DMS114 treated with DMSO at 0.1 percent for 48 hours (cell line): ENCODE data around the gene LTBP1.
"Not testable (repeated sequence)": the region's sequence is repeated elsewhere in the genome, so short reads cannot be mapped to it uniquely, and the experiment has no call there.

ENCODE experiments used
- DNase-seq: peaks from one replicate; lab custom pipeline; 2025; ENCODE audit not compliant: unreplicated experiment; lab: John Stamatoyannopoulos, UW

Gene LTBP1

DNA sequence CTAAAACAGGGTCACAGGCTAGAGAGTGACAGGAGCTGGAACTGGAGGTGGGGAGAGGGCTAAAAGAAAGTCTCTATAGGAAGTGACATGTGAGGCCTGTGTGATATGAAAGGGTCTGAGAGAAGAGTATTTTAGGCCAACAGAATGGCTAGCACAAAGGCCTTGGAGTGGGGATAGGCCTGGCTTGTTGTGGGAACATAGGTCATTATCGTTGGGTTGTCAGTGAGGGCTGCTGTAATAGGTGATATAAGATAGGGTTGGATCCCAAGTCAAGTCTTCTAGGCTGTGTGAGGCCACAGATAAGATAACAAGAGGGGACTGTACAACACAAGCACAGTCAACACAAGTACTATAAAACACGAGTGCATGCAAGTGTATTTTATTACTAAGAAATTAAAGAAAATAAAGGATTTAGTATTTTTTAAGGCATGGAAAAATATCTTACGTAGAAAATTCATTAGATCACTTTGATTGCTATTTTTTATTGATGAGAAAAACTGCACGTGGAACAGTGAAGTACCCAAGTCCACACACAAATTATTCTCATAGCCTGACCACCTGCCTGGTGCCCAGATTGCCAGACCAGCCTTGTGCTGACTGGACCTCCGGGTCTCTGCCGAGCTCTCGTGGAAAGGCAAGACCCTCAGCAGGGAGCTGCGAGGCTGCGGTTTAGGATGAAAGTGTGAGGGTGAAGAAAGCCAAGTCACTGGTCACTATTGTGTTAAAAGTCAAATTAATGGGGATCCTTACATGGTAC lies 14.1 kb downstream of the LTBP1 start:
- no peak for DNase-seq

DNA sequence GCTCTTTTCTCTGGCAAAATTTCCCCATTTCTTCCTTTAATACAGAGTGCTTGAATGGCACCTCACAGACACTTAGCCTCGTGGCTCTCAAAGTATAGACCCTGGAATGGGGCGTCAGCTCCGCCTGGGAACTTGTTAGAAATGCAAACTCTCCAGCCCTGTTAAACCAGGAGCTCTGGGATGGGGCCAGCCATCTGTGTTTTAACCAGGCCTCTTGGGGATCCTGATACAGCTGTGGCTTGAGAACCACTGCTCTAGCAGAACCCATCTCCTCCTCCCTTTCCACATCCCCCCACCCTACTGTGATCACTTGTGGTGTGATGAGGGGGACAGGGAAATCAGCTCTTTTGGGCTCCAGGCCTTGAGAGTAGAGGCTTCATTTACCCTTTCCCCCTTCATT lies 15.9 kb downstream of the LTBP1 start:
- no peak for DNase-seq

- DNase-seq = no peak
Measured at GRCh38 chr2:32963941-32964340, 17.2 kb downstream of the LTBP1 start.

DNA sequence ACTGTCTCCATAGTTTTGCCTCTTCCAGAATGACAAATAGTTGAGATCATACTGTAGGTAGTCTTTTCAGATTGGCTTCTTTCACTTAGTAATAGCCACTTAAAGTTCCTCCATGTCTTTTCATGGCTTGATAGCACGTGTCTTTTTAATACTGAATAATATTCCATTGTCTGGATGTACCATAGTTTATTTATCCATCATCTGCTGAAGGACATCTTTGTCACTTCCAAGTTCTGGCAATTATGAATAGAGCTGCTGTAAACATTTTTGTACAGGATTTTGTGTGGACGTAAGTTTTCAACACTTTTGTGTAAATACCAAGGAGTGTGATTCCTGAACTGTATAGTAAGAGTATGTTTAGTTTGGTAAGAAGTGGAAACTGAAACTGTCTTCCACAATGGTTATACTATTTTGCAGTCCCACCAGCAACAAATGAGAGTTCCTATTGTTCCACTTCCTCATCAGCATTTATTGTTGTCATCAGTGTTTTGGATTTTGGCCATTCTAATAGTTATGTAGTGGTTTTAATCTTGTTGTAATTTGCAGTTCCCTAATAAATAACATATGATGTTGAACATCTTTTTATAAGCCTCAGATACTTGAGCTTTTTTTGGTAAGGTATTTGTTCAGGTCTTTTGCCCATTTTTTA lies 18.9 kb downstream of the LTBP1 start:
- no peak for DNase-seq

DNA sequence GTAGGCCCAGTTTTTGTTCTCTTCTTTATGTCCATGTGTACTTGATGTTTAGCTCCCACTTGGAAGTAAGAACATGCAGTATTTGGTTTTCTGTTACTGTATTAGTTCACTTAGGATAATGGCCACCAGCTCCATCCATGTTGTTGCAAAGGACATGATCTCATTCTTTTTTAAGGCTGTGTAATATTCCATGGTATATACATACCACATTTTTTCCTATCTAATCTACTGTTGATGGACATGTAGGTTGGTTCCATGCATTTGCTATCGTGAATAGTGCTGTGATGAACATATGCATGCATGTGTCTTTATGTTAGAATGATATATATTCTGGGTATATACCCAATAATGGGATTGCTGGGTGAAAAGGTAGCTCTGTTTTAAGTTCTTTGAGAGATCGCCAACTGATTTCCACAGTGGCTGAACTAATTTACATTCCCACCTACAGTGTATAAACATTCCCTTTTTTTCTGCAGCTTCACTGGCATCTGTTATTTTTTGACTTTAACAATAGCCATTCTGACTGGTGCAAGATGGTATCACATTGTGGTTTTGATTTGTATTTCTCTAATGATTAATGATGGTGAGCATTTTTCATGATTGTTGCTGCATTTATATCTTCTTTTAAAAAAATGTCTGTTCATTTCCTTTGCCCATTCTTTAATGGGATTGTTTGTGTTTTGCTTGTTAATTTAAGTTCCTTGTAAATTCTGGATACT lies 22.9 kb downstream of the LTBP1 start:
- no peak for DNase-seq

GRCh38 chr2:32973772-32974171 lies 27.0 kb downstream of the LTBP1 start:
- not testable (repeated sequence) for DNase-seq

GRCh38 chr2:32976409-32977063 lies 29.8 kb downstream of the LTBP1 start:
- DNase-seq = no peak

GRCh38 chr2:32977228-32977758 lies 30.5 kb downstream of the LTBP1 start:
- no peak for DNase-seq

GRCh38 chr2:32981612-32982011 lies 34.9 kb downstream of the LTBP1 start:
- no peak for DNase-seq

- not testable (repeated sequence) for DNase-seq
Measured at GRCh38 chr2:32983193-32983924, 36.6 kb downstream of the LTBP1 start.

GRCh38 chr2:32986480-32986879 lies 39.7 kb downstream of the LTBP1 start:
- DNase-seq = no peak

- DNase-seq = no peak
Measured at GRCh38 chr2:32988525-32988924, 41.8 kb downstream of the LTBP1 start.

GRCh38 chr2:32990556-32990955 lies 43.8 kb downstream of the LTBP1 start:
- no peak for DNase-seq

DNA sequence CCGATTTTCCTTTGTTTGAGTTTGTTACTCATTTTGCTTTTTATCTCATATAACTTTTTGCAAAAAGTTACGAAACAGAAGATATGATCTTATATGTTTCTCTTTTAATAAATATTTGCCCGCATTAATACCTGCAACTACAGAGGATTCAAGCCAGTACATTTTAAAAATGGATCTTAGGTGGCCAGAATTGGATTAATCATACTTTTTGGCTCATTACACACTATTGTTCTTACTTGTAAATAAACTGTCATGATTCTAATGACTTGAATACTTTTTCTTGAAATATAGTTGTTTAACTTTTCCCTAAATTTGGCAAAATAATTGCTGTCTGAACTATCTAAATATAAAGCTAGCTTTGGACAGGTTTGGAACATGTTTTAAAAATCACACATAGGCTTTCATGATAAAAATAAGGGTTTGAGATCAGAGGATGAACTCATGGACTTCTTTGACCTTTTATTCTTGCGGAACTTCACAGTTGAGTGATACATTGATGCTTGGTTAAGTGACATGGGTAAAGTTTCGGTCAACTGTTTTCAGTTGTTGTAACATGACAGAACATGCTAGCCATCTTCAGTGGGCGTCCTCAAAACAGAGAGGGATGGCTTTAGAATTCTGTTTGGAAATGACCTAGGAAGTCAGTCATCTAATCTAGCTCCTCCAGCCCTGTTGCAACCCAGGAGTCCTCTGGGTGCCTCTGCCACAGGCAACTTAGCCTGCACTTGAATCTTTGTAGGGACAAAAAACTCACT lies 44.5 kb downstream of the LTBP1 start:
- DNase-seq = no peak

- DNase-seq = no peak
Measured at GRCh38 chr2:32993005-32993539, 46.3 kb downstream of the LTBP1 start.

DNA sequence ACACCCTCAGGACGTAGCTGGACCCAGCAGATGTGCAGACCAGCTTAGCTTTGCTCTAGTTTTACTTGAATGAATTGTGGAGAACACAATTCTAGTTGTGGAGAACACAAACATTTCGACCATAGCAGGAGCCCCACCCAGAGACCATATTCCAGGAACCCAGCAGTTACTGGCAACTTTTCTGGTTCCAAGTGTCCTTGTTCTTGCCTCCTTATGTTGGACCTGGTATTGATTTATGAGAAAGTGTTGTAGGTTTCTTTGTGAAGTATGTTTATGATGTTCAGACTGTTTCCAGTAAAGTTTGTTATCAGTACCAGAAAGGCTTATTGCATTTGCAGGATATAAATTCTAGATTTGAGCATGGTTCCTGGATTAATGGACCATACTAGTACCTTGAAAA lies 51.0 kb downstream of the LTBP1 start:
- no peak for DNase-seq

GRCh38 chr2:33000986-33001385 lies 54.2 kb downstream of the LTBP1 start:
- DNase-seq = no peak

GRCh38 chr2:33001823-33002222 lies 55.1 kb downstream of the LTBP1 start:
- no peak for DNase-seq

- no peak for DNase-seq
Measured at GRCh38 chr2:33002863-33003262, 56.1 kb downstream of the LTBP1 start.

DNA sequence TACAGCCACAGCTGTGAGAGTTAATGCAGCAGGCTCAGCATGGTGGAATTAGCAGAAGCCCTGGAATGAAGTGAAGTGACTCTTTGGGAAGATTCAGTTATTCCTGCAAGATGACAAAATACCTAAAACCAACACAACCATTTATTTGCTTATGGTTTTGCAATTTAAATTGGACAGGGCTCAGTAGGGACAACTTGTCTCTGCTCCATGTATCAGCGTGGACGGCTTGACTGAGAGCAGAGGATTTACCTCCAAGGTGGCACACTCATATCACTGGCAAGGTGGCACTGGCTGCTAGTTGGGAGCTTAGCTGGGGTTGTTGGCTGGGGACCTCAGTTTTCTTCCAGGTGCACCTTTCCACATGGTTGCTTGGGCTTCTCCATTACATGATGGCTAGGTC lies 58.3 kb downstream of the LTBP1 start:
- DNase-seq = no peak
